PC-3 (cell line): ENCODE data around the gene TCFL5. TPM values are rescaled to one million over a fixed set of nuclear protein-coding genes. Genes with fewer than 3 reads are reported as not detected.
A peak's percentile ranks its signal among the peaks of the same experiment; 100 is the strongest.

Source experiments
- ATAC-seq: fragments of 200-7000 bp; cut with Tn5 transposase; 2 replicates; pipeline ENCODE4 v1.9.1; 2020; ENCODE audit warnings: mild to moderate bottlenecking, moderate library complexity
- BruUV-seq: library from RNA; stranded (reverse); fragments of 400-500 nt; replicated peaks from 2 replicates; lab custom pipeline; 2021; lab: Mats Ljungman, UMichigan
- CTCF ChIA-PET: fragments of 300-600 bp; sonication (Branson Sonifier 250); formaldehyde crosslinking; loops from one replicate; lab custom pipeline; 2022; ENCODE audit warnings: antibody characterized with exemption; lab: Charles Lee
- POLR2A ChIA-PET: fragments of 300-600 bp; sonication (Branson Sonifier 250); formaldehyde crosslinking; loops from one replicate; lab custom pipeline; 2022; ENCODE audit warnings: antibody characterized with exemption; ENCODE audit not compliant: unreplicated experiment; lab: Charles Lee
- DNase-seq: peaks from one replicate; pipeline ENCODE4 v3.0.0-alpha.2; 2015
- H2AFZ ChIP-seq: fragments of 300-600 bp; sonication (generic); 2 replicates; pipeline ENCODE4 v1.6.0; 2016; ENCODE audit warnings: antibody characterized with exemption, low read length
- H3F3A ChIP-seq: fragments of 300-600 bp; sonication (generic); one replicate; pipeline ENCODE4 v1.6.0; 2017; ENCODE audit warnings: antibody characterized with exemption, low read length, control low read depth, mild to moderate bottlenecking; ENCODE audit not compliant: unreplicated experiment
- H3K27ac ChIP-seq: fragments of 300-600 bp; sonication (generic); 2 replicates; pipeline ENCODE4 v1.5.1; 2016; ENCODE audit warnings: mild to moderate bottlenecking, low read length
- H3K27me3 ChIP-seq: fragments of 300-600 bp; sonication (generic); 2 replicates; pipeline ENCODE4 v1.6.1; 2016; ENCODE audit warnings: low read length, mixed read lengths
- H3K36me3 ChIP-seq: fragments of 300-600 bp; sonication (generic); 2 replicates; pipeline ENCODE4 v1.6.1; 2016; ENCODE audit warnings: low read depth, mixed run types, low read length, mixed read lengths
- H3K4me1 ChIP-seq: fragments of 300-600 bp; sonication (generic); 2 replicates; pipeline ENCODE4 v1.5.1; 2016; ENCODE audit warnings: low read length; ENCODE audit not compliant: insufficient read depth
- H3K4me2 ChIP-seq: fragments of 300-600 bp; sonication (generic); 2 replicates; pipeline ENCODE4 v1.6.0; 2016; ENCODE audit warnings: low read length
- H3K4me3 ChIP-seq: fragments of 300-600 bp; sonication (generic); 2 replicates; pipeline ENCODE4 v1.5.1; 2016; ENCODE audit warnings: mild to moderate bottlenecking, low read length, mixed read lengths
- H3K79me2 ChIP-seq: fragments of 300-600 bp; sonication (generic); 2 replicates; pipeline ENCODE4 v1.6.1; 2017; ENCODE audit warnings: low read length, mixed read lengths
- H3K9ac ChIP-seq: fragments of 300-600 bp; sonication (generic); 2 replicates; pipeline ENCODE4 v1.6.0; 2016; ENCODE audit warnings: mild to moderate bottlenecking, low read length
- H3K9me2 ChIP-seq: fragments of 300-600 bp; sonication (generic); replicated peaks from 2 replicates; pipeline ENCODE4 v1.6.1; 2016; ENCODE audit warnings: mixed run types, low read length, mixed read lengths
- H3K9me3 ChIP-seq: fragments of 300-600 bp; sonication (generic); 2 replicates; pipeline ENCODE4 v1.6.1; 2016; ENCODE audit warnings: low read length, mixed read lengths
- H4K20me1 ChIP-seq: fragments of 300-600 bp; sonication (generic); 2 replicates; pipeline ENCODE4 v1.6.1; 2016; ENCODE audit warnings: low read length, mixed read lengths
- CTCF ChIP-seq: fragments of 300-600 bp; sonication (generic); conservative IDR thresholded peaks from 2 replicates; pipeline ENCODE4 v1.5.1; 2017; ENCODE audit warnings: antibody characterized with exemption, low read depth, mild to moderate bottlenecking, low read length
- EZH2 ChIP-seq: fragments of 300-600 bp; sonication (generic); IDR thresholded peaks from one replicate; pipeline ENCODE4 v1.6.1; 2017; ENCODE audit warnings: antibody characterized with exemption, mild to moderate bottlenecking, low read length; ENCODE audit not compliant: unreplicated experiment
- EZH2phosphoT487 ChIP-seq: fragments of 300-600 bp; sonication (generic); IDR thresholded peaks from 2 replicates; pipeline ENCODE4 v1.6.1; 2018; ENCODE audit warnings: mild to moderate bottlenecking, antibody characterized with exemption, low read length, borderline replicate concordance
- intact Hi-C: fragments of 100-400 bp; cut with micrococcal nuclease; formaldehyde crosslinking; loops from 2 replicates; pipeline ENCODE4 v1.9.0; 2023
- total RNA-seq: library from RNA; depleted of rRNA; stranded (reverse); fragments of >200 nt; gene quantifications from 2 replicates; pipeline ENCODE4 v1.2.3, GENCODE V29; 2014

Gene TCFL5
- total RNA-seq, 1 experiment from 2014 or later, result 15.8 TPM

DNA sequence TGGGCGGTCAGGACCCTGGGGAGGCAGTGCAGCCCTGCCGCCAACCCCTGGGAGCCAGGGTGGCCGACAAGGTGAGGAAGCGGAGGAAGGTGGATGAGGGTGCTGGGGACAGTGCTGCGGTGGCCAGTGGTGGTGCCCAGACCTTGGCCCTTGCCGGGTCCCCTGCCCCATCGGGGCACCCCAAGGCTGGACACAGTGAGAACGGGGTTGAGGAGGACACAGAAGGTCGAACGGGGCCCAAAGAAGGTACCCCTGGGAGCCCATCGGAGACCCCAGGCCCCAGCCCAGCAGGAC, 48.8 kb downstream of the TCFL5 start:
- no peak overlapping the region for H3K27ac ChIP-seq
- intact Hi-C loops, result no loop called here
- no peaks in the 10 kb centered on the region for H4K20me1 ChIP-seq
- H3K4me1 ChIP-seq, result peaks cover 17% of the 10 kb centered on the region; the same call in 1 of the 2 replicates
- ChIA-PET POLR2A (no interaction called here), CTCF (no interaction called here)
- H3K4me3 ChIP-seq, result no peak overlapping the region
- H3K9me3 ChIP-seq, result no peaks in the 10 kb centered on the region
- no peak overlapping the region for H3K4me2 ChIP-seq
- H3K36me3 ChIP-seq, result peaks cover 17% of the 10 kb centered on the region
- TSS peak; percentile 22 for BruUV-seq
- H2AFZ ChIP-seq, result no peak overlapping the region
- H3F3A ChIP-seq, result no peaks in the 10 kb centered on the region
- 0 out of 2 replicates have a peak, but pooled peaks cover under 1% of the 10 kb centered on the region for H3K79me2 ChIP-seq
- ATAC-seq, result no peak
- DNase-seq, result no peak
- no peak overlapping the region for H3K9ac ChIP-seq
- TF ChIP-seq EZH2phosphoT487 (no peak), CTCF (no peak), EZH2 (no peak)
- no peaks in the 10 kb centered on the region for H3K9me2 ChIP-seq
- H3K27me3 ChIP-seq, result peaks cover 19% of the 10 kb centered on the region

- intact Hi-C loops, result no loop called here
- Histone ChIP-seq H3K9ac (no peak overlapping the region), H3K27ac (no peak overlapping the region), H3K79me2 (peaks cover 6% of the 10 kb centered on the region), H3K4me1 (peaks cover 17% of the 10 kb centered on the region; the same call in 1 of the 2 replicates), H3K36me3 (peaks cover 22% of the 10 kb centered on the region), H3K9me3 (no peaks in the 10 kb centered on the region), H3K9me2 (no peaks in the 10 kb centered on the region), H3K27me3 (peaks cover 14% of the 10 kb centered on the region), H2AFZ (no peak overlapping the region), H3K4me3 (no peak overlapping the region), H3K4me2 (no peak overlapping the region), H3F3A (no peaks in the 10 kb centered on the region), H4K20me1 (no peaks in the 10 kb centered on the region)
- no peak for ATAC-seq
- DNase-seq, result no peak
- TF ChIP-seq CTCF, result no peak
- ChIA-PET POLR2A (no interaction called here), CTCF (no interaction called here)
- no TSS peak for BruUV-seq
Measured at GRCh38 chr20:62812181-62812906, 49.3 kb downstream of the TCFL5 start.

- peaks cover 12% of the 10 kb centered on the region for H3K79me2 ChIP-seq
- POLR2A ChIA-PET, result no interaction called here
- TF ChIP-seq EZH2 (no peak), CTCF (no peak), EZH2phosphoT487 (no peak)
- H2AFZ ChIP-seq, result no peak overlapping the region
- no peak overlapping the region for H3K4me3 ChIP-seq
- ATAC-seq (no peak), DNase-seq (no peak)
- no peaks in the 10 kb centered on the region for H3F3A ChIP-seq
- no TSS peak for BruUV-seq
- peaks cover 5% of the 10 kb centered on the region for H4K20me1 ChIP-seq
- H3K9ac ChIP-seq, result no peak overlapping the region
- no peaks in the 10 kb centered on the region for H3K9me3 ChIP-seq
- H3K9me2 ChIP-seq, result no peaks in the 10 kb centered on the region
- CTCF ChIA-PET, result no interaction called here
- H3K27me3 ChIP-seq, result peaks cover 12% of the 10 kb centered on the region
- H3K4me1 ChIP-seq, result peaks cover 23% of the 10 kb centered on the region
- H3K36me3 ChIP-seq, result peaks cover 23% of the 10 kb centered on the region
- no peak overlapping the region for H3K4me2 ChIP-seq
- no peak overlapping the region for H3K27ac ChIP-seq
- intact Hi-C loops, result no loop called here
Measured at GRCh38 chr20:62811720-62812119, 49.9 kb downstream of the TCFL5 start.
